GM04503 (cell line): ENCODE data around the gene SLC6A7.
"Not testable (repeated sequence)": the region's sequence is repeated elsewhere in the genome, so short reads cannot be mapped to it uniquely, and the experiment has no call there.

Experiments
- DNase-seq: peaks from one replicate; pipeline ENCODE4 v3.0.0-alpha.2; 2012; ENCODE audit warnings: low read depth

Gene SLC6A7

DNA sequence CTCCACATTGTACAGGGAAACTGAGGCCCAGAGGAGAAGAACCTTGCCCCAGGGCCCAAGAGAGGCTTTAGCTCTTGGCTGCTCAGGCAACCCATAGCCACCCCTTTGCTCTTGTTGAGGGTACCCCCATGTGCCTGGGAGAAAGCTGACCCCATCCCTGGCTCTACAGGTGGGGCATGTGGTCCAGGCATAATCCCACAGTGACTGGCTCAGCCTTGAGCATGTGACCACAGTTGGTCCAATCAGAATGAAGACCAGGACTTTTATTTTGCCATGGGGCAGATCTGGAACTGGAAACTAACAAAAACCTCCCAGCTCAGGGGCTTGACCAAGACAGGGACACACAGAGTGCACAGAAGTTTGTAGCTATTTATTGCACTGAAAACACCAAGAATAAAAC lies 29.3 kb downstream of the SLC6A7 start:
- DNase-seq, result no peak

- DNase-seq, result no peak
These were observed 30.0 kb downstream of the SLC6A7 start for GRCh38 chr5:150219861-150220260.

GRCh38 chr5:150221471-150221870 lies 31.6 kb downstream of the SLC6A7 start:
- DNase-seq, result no peak

DNA sequence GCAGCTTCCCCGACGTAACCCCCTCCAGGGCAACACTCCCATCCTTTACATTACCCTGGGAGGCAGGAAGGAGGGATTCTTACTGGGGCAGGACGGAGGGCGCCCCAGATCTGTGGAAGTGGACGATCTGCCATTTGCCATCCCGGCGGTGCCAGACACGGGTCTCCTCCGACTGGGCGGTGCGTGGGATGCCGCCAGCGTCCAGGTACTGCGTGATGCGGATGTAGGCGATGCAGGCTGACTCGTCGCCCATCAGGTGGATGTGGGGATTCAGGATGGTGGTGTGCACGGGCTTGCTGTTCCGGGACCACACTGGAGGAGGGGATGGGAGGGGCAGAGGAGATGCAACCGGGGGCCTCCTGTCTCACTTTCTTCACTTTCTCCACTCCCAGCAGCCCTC lies 33.0 kb downstream of the SLC6A7 start:
- no peak for DNase-seq

- no peak for DNase-seq
These were observed 33.6 kb downstream of the SLC6A7 start for GRCh38 chr5:150223474-150223873.

DNA sequence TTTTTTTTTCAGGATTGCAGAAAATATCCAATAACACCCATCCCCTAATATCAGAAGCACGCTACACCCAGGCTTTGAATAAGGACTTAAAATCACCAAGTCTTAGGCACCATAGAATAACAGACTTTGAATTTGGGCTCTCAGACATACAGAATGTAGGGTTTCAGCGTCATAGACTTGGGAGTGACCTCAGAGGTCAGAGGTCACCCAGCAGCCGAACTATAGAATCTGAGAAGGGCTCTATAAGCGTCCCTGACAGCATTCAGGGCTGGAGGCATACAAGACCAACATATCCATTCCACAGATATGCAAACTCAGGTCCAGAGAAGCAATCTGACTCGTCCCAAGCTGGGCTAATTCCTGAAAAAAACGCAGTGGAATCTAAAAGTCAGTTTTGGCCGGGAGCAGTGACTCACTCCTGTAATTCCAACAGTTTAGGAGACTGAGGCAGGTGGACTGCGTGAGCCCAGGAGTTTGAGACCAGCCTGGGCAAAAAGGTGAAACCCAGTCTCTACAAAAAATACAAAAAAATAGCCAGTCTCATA lies 34.7 kb downstream of the SLC6A7 start:
- no peak for DNase-seq

DNA sequence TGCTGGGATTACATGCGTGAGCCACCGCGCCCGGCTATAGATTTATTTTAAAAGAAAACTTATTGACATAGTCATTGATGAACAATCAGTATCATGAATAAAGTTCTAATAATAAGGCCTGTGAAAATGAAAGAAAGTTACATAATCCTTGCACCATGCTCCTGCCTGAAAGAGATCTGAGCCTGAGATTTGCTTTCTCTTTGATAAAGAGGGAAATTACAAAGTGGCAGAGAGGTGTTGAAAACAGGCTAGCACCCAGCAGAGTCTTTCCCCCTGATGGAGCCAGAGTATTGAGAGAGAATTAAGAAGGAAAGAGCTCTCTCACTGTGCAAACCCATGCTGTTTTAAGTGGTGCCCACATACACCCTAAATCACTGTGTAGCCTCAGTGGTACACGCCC lies 37.2 kb downstream of the SLC6A7 start:
- DNase-seq, result no peak

- no peak for DNase-seq
These were observed 37.9 kb downstream of the SLC6A7 start for GRCh38 chr5:150227606-150228273.

- no peak for DNase-seq
These were observed 39.7 kb downstream of the SLC6A7 start for GRCh38 chr5:150229571-150229970.

GRCh38 chr5:150230842-150231241 lies 41.0 kb downstream of the SLC6A7 start:
- no peak for DNase-seq

DNA sequence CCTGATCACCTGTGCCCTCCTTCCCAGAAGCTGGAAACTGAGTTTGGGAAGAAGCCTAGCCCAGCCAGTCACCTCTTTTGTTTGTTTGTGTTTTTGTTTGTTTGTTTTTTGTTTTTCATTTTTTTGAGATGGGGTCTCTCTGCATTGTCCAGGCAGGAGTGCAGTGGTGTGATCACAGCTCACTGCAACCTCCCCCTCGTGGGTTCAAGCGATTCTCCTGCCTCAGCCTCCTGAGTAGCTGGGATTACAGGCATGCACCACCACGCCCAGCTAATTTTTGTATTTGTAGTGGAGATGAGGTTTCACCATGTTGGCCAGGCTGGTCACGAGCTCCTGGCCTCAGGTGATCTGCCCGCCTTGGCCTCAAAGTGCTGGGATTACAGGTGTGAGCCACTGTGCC lies 43.8 kb downstream of the SLC6A7 start:
- DNase-seq, result not testable (repeated sequence)

- no peak for DNase-seq
These were observed 45.0 kb downstream of the SLC6A7 start for GRCh38 chr5:150234576-150235499.

DNA sequence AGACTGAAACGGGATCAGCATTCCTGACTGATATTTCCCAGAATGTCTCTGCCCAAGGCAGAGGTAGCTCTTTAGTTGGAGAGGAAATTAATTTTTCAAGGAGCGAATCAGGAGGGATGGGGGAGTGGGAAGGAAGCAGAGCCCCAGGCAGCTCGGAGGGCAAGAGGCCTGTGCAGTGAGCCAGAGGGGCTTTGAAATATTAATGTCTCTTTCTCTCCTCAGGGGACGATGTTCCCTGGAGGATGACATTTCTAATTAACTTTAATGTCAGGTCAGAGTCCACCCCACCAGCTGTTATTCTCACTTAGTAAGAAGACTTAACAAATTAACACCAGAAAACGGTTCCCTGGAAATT lies 45.6 kb downstream of the SLC6A7 start:
- DNase-seq, result no peak

GRCh38 chr5:150236313-150236712 lies 46.5 kb downstream of the SLC6A7 start:
- DNase-seq, result no peak

- DNase-seq, result no peak
These were observed 47.3 kb downstream of the SLC6A7 start for GRCh38 chr5:150236981-150237754.

- DNase-seq, result no peak
These were observed 48.8 kb downstream of the SLC6A7 start for GRCh38 chr5:150238646-150239045.

- no peak for DNase-seq
These were observed 49.4 kb downstream of the SLC6A7 start for GRCh38 chr5:150239099-150239793.

GRCh38 chr5:150239794-150240122 lies 49.9 kb downstream of the SLC6A7 start:
- no peak for DNase-seq

DNA sequence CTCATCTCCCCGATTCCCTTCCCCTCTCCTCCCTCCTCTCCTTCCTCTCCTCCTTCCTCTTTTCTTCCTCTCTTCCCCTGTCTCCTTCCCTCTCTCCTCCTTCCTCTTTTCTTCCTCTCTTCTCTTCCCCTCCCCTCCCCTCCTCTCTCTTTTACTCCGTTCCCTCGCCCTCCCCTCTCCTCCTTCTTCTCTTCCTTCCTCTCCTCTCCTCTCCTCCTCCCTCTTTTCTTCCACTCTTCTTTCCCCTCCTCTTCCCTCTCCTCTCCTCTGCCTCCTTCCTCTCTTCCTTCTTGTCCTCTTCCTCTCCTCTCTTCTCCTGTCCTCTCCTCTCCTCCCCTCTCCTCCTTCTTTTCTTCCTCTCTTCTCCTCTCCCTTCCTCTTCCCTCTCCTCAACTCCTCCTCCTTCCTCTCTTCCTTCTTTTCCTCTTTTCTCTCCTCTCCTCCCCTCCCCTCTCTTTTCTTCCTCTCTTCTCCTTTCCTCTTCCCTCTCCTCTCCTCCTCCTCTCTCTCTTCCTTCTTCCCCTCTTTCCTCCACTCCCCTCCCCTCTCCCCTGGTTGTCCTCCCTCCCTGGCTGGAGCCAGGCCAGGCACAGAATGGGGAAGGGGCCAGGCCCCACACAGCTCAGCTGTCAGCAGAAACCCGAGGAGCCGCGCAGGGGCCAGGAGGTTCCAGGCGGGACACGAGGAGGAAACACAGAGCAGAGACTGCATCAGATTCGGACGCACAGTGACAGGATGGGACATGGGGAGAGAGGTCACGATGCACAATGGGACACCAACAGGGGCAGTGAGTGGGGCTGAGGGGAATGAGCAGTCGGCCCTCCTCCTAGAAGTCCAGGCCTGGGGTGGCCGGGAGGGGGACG lies 51.7 kb downstream of the SLC6A7 start:
- DNase-seq, result no peak

GRCh38 chr5:150242251-150242894 lies 52.5 kb downstream of the SLC6A7 start:
- DNase-seq, result no peak
